Heart right ventricle (tissue), 16 donors: ENCODE data around the gene KLK11. TPM values are rescaled to one million over a fixed set of nuclear protein-coding genes. Genes with fewer than 3 reads are reported as not detected.

Source experiments
- ATAC-seq, 8 donors: fragments of 200-7000 bp; cut with Tn5 transposase; one replicate each; pipeline ENCODE4 v1.9.1; 2020; ENCODE audit warnings: mild to moderate bottlenecking in 8 of 8, moderate library complexity in 8 of 8, moderate number of reproducible peaks in 1 of 8
- DNase-seq, 2 donors: peaks; one replicate each; pipeline ENCODE4 v3.0.0-alpha.2; 2020
- H3K27ac ChIP-seq, 10 donors: fragments of 200-600 bp; sonication (generic) in 2 of 10; one replicate each; pipeline versions ENCODE4 v1.5.0 to v1.8.0; 2020 to 2022; ENCODE audit warnings: mild to moderate bottlenecking in 3 of 10
- H3K27me3 ChIP-seq, 7 donors: fragments of 200-600 bp; one replicate each; pipeline ENCODE4 v1.8.0; 2021 to 2022; ENCODE audit warnings: mild to moderate bottlenecking in 2 of 7
- H3K36me3 ChIP-seq, 9 donors: fragments of 200-600 bp; sonication (generic) in 1 of 9; one replicate each; pipeline versions ENCODE4 v1.5.0 to v1.8.0; 2020 to 2022; ENCODE audit warnings: mild to moderate bottlenecking in 2 of 9
- H3K4me1 ChIP-seq, 9 donors: fragments of 200-600 bp; sonication (generic) in 1 of 9; one replicate each; pipeline versions ENCODE4 v1.5.0 to v1.8.0; 2020 to 2022; ENCODE audit warnings: mild to moderate bottlenecking in 4 of 9
- H3K4me3 ChIP-seq, 10 donors: fragments of 200-600 bp; sonication (generic) in 2 of 10; one replicate each; pipeline versions ENCODE4 v1.5.0 to v1.8.0; 2020 to 2022; ENCODE audit warnings: mild to moderate bottlenecking in 7 of 10, moderate library complexity in 2 of 10
- H3K9me3 ChIP-seq, 11 donors: fragments of 200-600 bp in 10 of 11; sonication (generic) in 2 of 11; one replicate each; pipeline versions ENCODE4 v1.5.0 to v1.8.0; 2013 to 2022; ENCODE audit warnings: mild to moderate bottlenecking in 2 of 11, control low read depth in 1 of 11, moderate library complexity in 1 of 11
- WGBS, 2 donors: extraction: QIAGEN DNeasy Blood & Tissue Kit; methylation state at CpG; one replicate each; pipeline ENCODE4 v1.1.7; 2013; ENCODE audit warnings: inconsistent platforms in 1 of 2; 5-methylcytosine and 5-hydroxymethylcytosine counted together
- intact Hi-C, 10 donors: fragments of 100-400 bp; cut with DNase I; formaldehyde crosslinking; loops; one replicate each; pipeline versions ENCODE4 v1.11.1 to v1.14.2; 2022
- polyA plus RNA-seq, 2 donors: library from polyadenylated mRNA; stranded (reverse); fragments of 200-250 nt; gene quantifications; one replicate each; pipeline ENCODE4 v1.2.3, GENCODE V29; 2013
- total RNA-seq, 10 donors: library from RNA; stranded (reverse); fragmentation: NEBNext Ultra II Directional in 3 of 10; extraction: Animal tissue kit (Norgen Biotek cat#: 25700) in 3 of 10; gene quantifications; one replicate each; pipeline versions ENCODE4 v1.2.1 to v1.2.4, GENCODE V29; 2021 to 2023
- TF ChIP-seq, protein P1 (sequence below), 9 donors: fragments of 200-600 bp; sonication (generic) in 2 of 9; IDR thresholded peaks; one replicate each; pipeline versions ENCODE4 v1.5.0 to v1.8.0; 2021 to 2022; ENCODE audit warnings: antibody characterized with exemption in 9 of 9, mild to moderate bottlenecking in 5 of 9, moderate library complexity in 1 of 9
- donor health status: Arrhythmogenic right ventricular cardiomyopathy.
- donor health status: ischemic (EF 13 %, LVEDD 7.1; RV severe dilation, severe dysfunction).
- donor health status: healthy with polysubstance abuse.
- donor health status: DM: no; HTN: yes; CAD: no.
- donor health status: DM: no; HTN: no; CAD: no.
- donor health status: ischemic (EF 25% LVEDD 6.9; RV normal size, moderate dysfunction).
- donor health status: ischemic (EF 25% LVEDD 5.7; RV mildly dilated, moderate dysfunction).
- donor health status: healthy.
- donor health status: DM: yes; HTN: yes; CAD: no.
- donor health status: Ischemic cardiomyopathy.
- donor health status: ischemic (EF 35%, LVEDD 5.7; RV mildly dilated, moderate dysfunction).
- donor health status: nonischemic (EF 11% LVEDD 7.7; RV severe dilation, severe dysfunction).
- donor health status: DM: yes; HTN: yes; CAD: no.
- donor health status: PGD.
- donor health status: ischemic (EF 29% LVEDD 5.4; RV normal size, mild dysfunction).
- donor health status: nonischemic (EF 23%, LVEDD 6.1; RV moderate dilation, normal function).

KLK11 gene
- total and polyA plus RNA-seq, 12 donors = 0.27 to 0.59 (median 0.43) TPM; not detected in 6

- Histone ChIP-seq H3K9me3 (peaks cover 0 to 5% (median 0%) of the 10 kb centered on the region in 11 donors), H3K4me1 (peaks cover 0 to 7% (median 0%) of the 10 kb centered on the region in 9 donors), H3K27ac (peak overlapping the region in 3 of 10 donors; percentile 32 to 49 (median 46)), H3K4me3 (no peak overlapping the region), H3K27me3 (peaks cover 0 to 21% (median under 1%) of the 10 kb centered on the region in 7 donors), H3K36me3 (no peaks in the 10 kb centered on the region)
- TF ChIP-seq, protein P1, sequence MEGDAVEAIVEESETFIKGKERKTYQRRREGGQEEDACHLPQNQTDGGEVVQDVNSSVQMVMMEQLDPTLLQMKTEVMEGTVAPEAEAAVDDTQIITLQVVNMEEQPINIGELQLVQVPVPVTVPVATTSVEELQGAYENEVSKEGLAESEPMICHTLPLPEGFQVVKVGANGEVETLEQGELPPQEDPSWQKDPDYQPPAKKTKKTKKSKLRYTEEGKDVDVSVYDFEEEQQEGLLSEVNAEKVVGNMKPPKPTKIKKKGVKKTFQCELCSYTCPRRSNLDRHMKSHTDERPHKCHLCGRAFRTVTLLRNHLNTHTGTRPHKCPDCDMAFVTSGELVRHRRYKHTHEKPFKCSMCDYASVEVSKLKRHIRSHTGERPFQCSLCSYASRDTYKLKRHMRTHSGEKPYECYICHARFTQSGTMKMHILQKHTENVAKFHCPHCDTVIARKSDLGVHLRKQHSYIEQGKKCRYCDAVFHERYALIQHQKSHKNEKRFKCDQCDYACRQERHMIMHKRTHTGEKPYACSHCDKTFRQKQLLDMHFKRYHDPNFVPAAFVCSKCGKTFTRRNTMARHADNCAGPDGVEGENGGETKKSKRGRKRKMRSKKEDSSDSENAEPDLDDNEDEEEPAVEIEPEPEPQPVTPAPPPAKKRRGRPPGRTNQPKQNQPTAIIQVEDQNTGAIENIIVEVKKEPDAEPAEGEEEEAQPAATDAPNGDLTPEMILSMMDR (IDR thresholded peaks at IDR 0.05) = no peak
- WGBS, 2 donors = 6 to 12% methylated on average over 4 of the region's 4 CpGs
- intact Hi-C loops = no loop called here
- ATAC-seq (peak in 1 of 8 donors; percentile 39), DNase-seq (no peak)
Measured at GRCh38 chr19:51047031-51047335, 20.6 kb upstream of the KLK11 start.

GRCh38 chr19:51044327-51044726, 17.9 kb upstream of the KLK11 start:
- Histone ChIP-seq H3K27ac (no peak overlapping the region), H3K4me1 (peaks cover 0 to 7% (median 0%) of the 10 kb centered on the region in 9 donors), H3K4me3 (no peak overlapping the region), H3K36me3 (no peaks in the 10 kb centered on the region), H3K27me3 (peaks cover 0 to 20% (median 0%) of the 10 kb centered on the region in 7 donors), H3K9me3 (no peaks in the 10 kb centered on the region)
- intact Hi-C loops = no loop called here
- 83 to 86% methylated on average over 11 of the region's 11 CpGs for WGBS, 2 donors
- TF ChIP-seq, protein P1 (IDR thresholded peaks at IDR 0.05) = no peak
- ATAC-seq = no peak
- DNase-seq = no peak

DNA sequence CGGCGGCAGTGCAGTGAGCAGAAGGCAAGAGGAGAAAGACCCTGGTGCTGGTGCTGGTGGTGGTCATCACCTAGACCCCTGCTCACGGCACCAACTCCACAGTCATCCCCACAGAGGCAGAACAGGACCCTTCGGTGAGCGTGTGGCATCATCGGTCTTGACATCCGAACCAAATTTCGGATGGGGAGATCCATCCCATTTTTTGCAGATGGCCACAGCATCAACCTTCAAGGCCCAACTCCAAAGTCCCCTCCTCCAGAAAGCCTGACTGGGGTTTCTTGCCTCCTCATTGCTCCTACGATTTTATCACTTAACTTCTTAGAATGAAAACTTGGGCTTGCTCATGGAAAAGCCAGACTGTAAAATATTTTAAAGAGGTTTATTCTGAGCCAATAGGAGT, 17.1 kb upstream of the KLK11 start:
- no peak for ATAC-seq
- Histone ChIP-seq H3K9me3 (no peaks in the 10 kb centered on the region), H3K27me3 (peaks cover 0 to 20% (median 0%) of the 10 kb centered on the region in 7 donors)

GRCh38 chr19:51040151-51040550, 13.7 kb upstream of the KLK11 start:
- intact Hi-C loops = no loop called here
- Histone ChIP-seq H3K27ac (no peak overlapping the region), H3K36me3 (no peaks in the 10 kb centered on the region), H3K4me1 (no peaks in the 10 kb centered on the region), H3K4me3 (no peak overlapping the region), H3K27me3 (peaks cover 0 to 7% (median 1%) of the 10 kb centered on the region in 7 donors), H3K9me3 (no peaks in the 10 kb centered on the region)
- TF ChIP-seq, protein P1 (IDR thresholded peaks at IDR 0.05) = no peak
- 93 to 94% methylated on average over 6 of the region's 6 CpGs for WGBS, 2 donors
- DNase-seq (no peak), ATAC-seq (no peak)

More for the DNA sequence above, 17.1 kb upstream of the KLK11 start:
- DNase-seq = no peak
- intact Hi-C loops = no loop called here
- TF ChIP-seq, protein P1 (IDR thresholded peaks at IDR 0.05) = no peak
- Histone ChIP-seq H3K27ac (no peak overlapping the region), H3K36me3 (no peaks in the 10 kb centered on the region), H3K4me3 (no peak overlapping the region), H3K4me1 (peaks cover 0 to 7% (median 0%) of the 10 kb centered on the region in 9 donors)
- 82 to 83% methylated on average over 9 of the region's 9 CpGs for WGBS, 2 donors
